ENCODE measurements around the gene TLR6. TPM values are rescaled to one million over a fixed set of nuclear protein-coding genes. Genes with fewer than 3 reads are reported as not detected.

The TLR6 gene
- total RNA-seq, 1 experiment from 2014 or later, result 7.7 TPM

DNA sequence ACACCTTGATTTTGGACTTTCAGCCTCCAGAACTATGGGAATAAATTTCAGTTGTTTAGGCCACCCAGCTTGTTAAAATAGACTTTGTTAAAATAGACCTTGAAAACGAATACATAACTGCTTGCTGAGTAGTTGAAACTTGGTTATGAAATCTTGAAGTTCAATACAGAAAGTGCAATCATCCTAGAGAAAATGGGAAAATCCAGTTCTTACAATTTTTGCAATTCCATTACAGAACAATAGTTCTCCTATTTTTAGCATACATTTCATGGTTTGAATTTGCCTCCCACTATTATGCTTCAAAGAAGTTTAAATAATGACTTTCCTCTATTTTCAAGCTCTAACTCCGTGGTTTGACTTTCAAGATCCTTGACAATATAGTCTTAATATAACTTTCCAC, 62.6 kb downstream of the TLR6 start:
- no peak for DNase-seq (ENCODE audit: unreplicated experiment)
- TF ChIP-seq, protein P1, sequence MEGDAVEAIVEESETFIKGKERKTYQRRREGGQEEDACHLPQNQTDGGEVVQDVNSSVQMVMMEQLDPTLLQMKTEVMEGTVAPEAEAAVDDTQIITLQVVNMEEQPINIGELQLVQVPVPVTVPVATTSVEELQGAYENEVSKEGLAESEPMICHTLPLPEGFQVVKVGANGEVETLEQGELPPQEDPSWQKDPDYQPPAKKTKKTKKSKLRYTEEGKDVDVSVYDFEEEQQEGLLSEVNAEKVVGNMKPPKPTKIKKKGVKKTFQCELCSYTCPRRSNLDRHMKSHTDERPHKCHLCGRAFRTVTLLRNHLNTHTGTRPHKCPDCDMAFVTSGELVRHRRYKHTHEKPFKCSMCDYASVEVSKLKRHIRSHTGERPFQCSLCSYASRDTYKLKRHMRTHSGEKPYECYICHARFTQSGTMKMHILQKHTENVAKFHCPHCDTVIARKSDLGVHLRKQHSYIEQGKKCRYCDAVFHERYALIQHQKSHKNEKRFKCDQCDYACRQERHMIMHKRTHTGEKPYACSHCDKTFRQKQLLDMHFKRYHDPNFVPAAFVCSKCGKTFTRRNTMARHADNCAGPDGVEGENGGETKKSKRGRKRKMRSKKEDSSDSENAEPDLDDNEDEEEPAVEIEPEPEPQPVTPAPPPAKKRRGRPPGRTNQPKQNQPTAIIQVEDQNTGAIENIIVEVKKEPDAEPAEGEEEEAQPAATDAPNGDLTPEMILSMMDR (IDR thresholded peaks at IDR 0.05; ENCODE audit: unreplicated experiment), result no peak
- intact Hi-C loops (cut with micrococcal nuclease), result no loop called here
- ChIA-PET POLR2A (interaction anchor here (1.3 kb wide), 1 partner anchor 10 kb away, joined by 8 read pairs; the partner anchor contains the start of gene TLR1), CTCF (interaction anchor here (1.3 to 1.7 kb wide), 2 partner anchors 12 to 35 kb away, joined by 3 to 7 read pairs; partner anchors contain the start of gene TLR10)
- no peaks in the 10 kb centered on the region for H3K36me3 Mint-ChIP-seq (ENCODE audit: insufficient read depth, unreplicated experiment)
- no peaks in the 10 kb centered on the region for H3K4me1 Mint-ChIP-seq (ENCODE audit: insufficient read depth, unreplicated experiment)
- H3K27me3 Mint-ChIP-seq (ENCODE audit: insufficient read depth, unreplicated experiment), result no peaks in the 10 kb centered on the region
- no TSS peak for BruUV-seq (replicated peaks)
- no peak overlapping the region for H3K4me3 Mint-ChIP-seq (ENCODE audit: unreplicated experiment)
- H3K27ac Mint-ChIP-seq (ENCODE audit: low read depth, unreplicated experiment), result no peak overlapping the region
- no peaks in the 10 kb centered on the region for H3K9me3 Mint-ChIP-seq (ENCODE audit: unreplicated experiment)

DNA sequence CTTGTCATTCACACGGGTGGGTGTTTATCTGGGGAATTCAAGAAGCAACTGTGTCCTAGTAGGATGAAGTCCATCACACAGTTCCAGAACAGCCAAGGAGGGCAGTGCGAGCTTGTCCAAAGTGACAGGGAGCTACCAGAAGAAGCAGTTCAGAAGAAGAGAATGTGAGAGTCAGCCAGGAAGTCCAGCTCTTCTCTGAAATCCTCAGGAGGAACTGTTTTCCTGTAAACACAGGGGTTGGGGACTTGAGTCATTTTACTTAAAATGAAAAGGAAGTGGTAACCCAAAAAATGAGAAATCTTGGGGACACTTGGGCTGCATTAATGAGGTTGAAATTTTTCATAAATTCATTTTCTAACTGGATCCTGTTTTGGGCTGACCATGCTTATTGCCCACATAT, 65.6 kb downstream of the TLR6 start:
- no peaks in the 10 kb centered on the region for H3K9me3 Mint-ChIP-seq (ENCODE audit: unreplicated experiment)

DNA sequence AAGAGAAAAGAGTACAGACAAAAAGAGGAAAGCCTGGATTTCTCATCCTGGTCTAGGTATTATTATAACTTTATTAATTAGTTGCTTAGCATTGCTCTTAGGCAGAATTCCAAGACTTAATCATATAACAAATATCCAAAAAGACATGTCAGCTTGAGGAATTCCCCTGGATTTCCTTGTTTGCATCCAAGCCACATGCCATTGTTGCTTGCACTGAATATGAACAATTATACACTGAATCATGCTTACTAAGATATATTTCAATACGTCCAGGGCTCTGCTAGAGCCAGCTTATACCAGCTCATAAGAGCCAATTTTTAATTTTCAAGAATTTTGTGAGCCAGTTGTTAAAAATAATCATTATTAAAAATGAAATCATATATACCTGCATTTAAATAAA, 68.3 kb downstream of the TLR6 start:
- ChIA-PET POLR2A (interaction anchor here (1.0 to 3.2 kb wide), 3 partner anchors 11 to 29 kb away, joined by 3 to 9 read pairs (median 3); partner anchors contain the start of gene TLR1), CTCF (interaction anchor here (0.9 to 4.6 kb wide), 2 partner anchors 16 to 30 kb away, joined by 5 to 40 read pairs; partner anchors contain the start of gene TLR1)
- TF ChIP-seq, protein P1 (IDR thresholded peaks at IDR 0.05; ENCODE audit: unreplicated experiment), result no peak
- H3K36me3 Mint-ChIP-seq (ENCODE audit: insufficient read depth, unreplicated experiment), result no peaks in the 10 kb centered on the region
- DNase-seq (ENCODE audit: unreplicated experiment), result no peak
- intact Hi-C loops (cut with micrococcal nuclease), result no loop called here
- H3K4me3 Mint-ChIP-seq (ENCODE audit: unreplicated experiment), result no peak overlapping the region
- peaks cover 6% of the 10 kb centered on the region for H3K4me1 Mint-ChIP-seq (ENCODE audit: insufficient read depth, unreplicated experiment)
- no peaks in the 10 kb centered on the region for H3K27me3 Mint-ChIP-seq (ENCODE audit: insufficient read depth, unreplicated experiment)
- H3K9me3 Mint-ChIP-seq (ENCODE audit: unreplicated experiment), result no peaks in the 10 kb centered on the region
- no TSS peak for BruUV-seq (replicated peaks)
- H3K27ac Mint-ChIP-seq (ENCODE audit: low read depth, unreplicated experiment), result no peak overlapping the region

More for the DNA sequence above, 65.6 kb downstream of the TLR6 start:
- no TSS peak for BruUV-seq (replicated peaks)
- ChIA-PET POLR2A (interaction anchor here (0.7 to 3.2 kb wide), 4 partner anchors 9 to 277 kb away, joined by 3 to 9 read pairs (median 4); partner anchors contain the start of gene TLR1), CTCF (interaction anchor here (1.6 to 4.6 kb wide), 3 partner anchors 9 to 33 kb away, joined by 7 to 40 read pairs (median 16); partner anchors contain the start of genes TLR1 and TLR10)
- Mint-ChIP-seq H3K27ac (ENCODE audit: low read depth, unreplicated experiment) (no peak overlapping the region), H3K4me3 (ENCODE audit: unreplicated experiment) (no peak overlapping the region), H3K36me3 (ENCODE audit: insufficient read depth, unreplicated experiment) (no peaks in the 10 kb centered on the region), H3K27me3 (ENCODE audit: insufficient read depth, unreplicated experiment) (no peaks in the 10 kb centered on the region), H3K4me1 (ENCODE audit: insufficient read depth, unreplicated experiment) (peaks cover 6% of the 10 kb centered on the region)
- no peak for DNase-seq (ENCODE audit: unreplicated experiment)
- TF ChIP-seq, protein P1 (IDR thresholded peaks at IDR 0.05; ENCODE audit: unreplicated experiment), result no peak
- intact Hi-C loops (cut with micrococcal nuclease), result no loop called here

DNA sequence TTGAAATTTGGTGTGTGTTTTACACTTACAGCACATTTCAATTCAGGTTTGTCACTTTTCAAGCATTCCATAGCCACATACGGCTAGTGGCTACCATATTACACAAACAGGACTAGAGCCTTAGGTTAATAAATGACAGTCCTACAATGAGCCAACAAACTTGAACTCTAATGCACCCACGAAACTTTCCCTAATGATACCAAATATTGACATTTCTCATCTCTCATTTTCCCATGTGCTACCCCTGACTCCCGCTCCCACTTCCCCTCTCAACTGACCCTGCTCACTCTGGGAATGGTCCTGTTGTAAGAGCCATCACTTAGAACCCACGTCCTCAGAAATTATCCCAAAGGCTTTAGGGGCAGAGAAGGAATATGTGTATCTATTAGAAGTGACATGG, 68.9 kb downstream of the TLR6 start:
- Mint-ChIP-seq H3K27me3 (ENCODE audit: insufficient read depth, unreplicated experiment) (no peaks in the 10 kb centered on the region), H3K36me3 (ENCODE audit: insufficient read depth, unreplicated experiment) (no peaks in the 10 kb centered on the region), H3K4me1 (ENCODE audit: insufficient read depth, unreplicated experiment) (peaks cover 6% of the 10 kb centered on the region), H3K9me3 (ENCODE audit: unreplicated experiment) (no peaks in the 10 kb centered on the region), H3K27ac (ENCODE audit: low read depth, unreplicated experiment) (no peak overlapping the region), H3K4me3 (ENCODE audit: unreplicated experiment) (no peak overlapping the region)
- TF ChIP-seq, protein P1 (IDR thresholded peaks at IDR 0.05; ENCODE audit: unreplicated experiment), result no peak
- ChIA-PET POLR2A (interaction anchor here (1.3 kb wide), 1 partner anchor 17 kb away, joined by 4 read pairs; the partner anchor contains the start of gene TLR1), CTCF (interaction anchor here (0.9 to 4.6 kb wide), 2 partner anchors 17 to 29 kb away, joined by 5 to 40 read pairs; partner anchors contain the start of gene TLR1)
- BruUV-seq (replicated peaks), result no TSS peak
- intact Hi-C loops (cut with micrococcal nuclease), result no loop called here
- no peak for DNase-seq (ENCODE audit: unreplicated experiment)

Measured in MCF 10A (cell line).